Suprapubic skin (tissue), 4 donors: ENCODE measurements around the gene ZNF536.

Source experiments
- EP300 ChIP-seq: sonication (generic); formaldehyde crosslinking; IDR thresholded peaks from one replicate; pipeline ENCODE4 v1.6.1; 2017; ENCODE audit warnings: antibody characterized with exemption
- POLR2A ChIP-seq, 2 donors: fragments of 450-650 bp; IDR thresholded peaks; one replicate each; pipeline ENCODE4 v1.6.1; 2017; ENCODE audit warnings: antibody characterized with exemption in 2 of 2, mild to moderate bottlenecking in 2 of 2, moderate library complexity in 2 of 2
- POLR2AphosphoS5 ChIP-seq, 3 donors: sonication (generic); formaldehyde crosslinking; IDR thresholded peaks; one replicate each; pipeline ENCODE4 v1.6.1; 2017; ENCODE audit warnings: antibody characterized with exemption in 3 of 3
- TF ChIP-seq, protein P1 (sequence below), 2 donors: fragments of 200-600 bp in 1 of 2; fragments of 450-650 bp in 1 of 2; sonication (generic) in 1 of 2; IDR thresholded peaks; one replicate each; pipeline ENCODE4 v1.5.1; 2016 to 2019; ENCODE audit warnings: antibody characterized with exemption in 2 of 2, mild to moderate bottlenecking in 1 of 2, moderate library complexity in 1 of 2

DNA sequence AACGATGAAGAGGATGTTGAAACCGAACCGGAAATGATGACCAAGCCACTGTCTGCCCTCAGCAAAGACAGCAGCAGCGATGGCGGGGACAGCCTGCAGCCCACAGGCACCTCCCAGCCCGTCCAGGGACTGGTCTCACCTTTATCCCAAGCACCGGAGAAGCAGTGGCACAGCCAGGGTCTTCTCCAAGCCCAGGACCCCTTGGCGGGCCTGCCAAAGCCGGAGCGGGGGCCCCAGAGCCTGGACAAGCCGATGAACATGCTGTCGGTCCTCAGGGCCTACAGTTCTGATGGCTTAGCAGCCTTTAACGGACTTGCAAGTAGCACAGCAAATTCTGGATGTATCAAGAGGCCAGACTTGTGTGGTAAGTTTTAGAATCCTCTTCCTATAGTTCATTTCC lies 177.0 kb downstream of the ZNF536 start:
- TF ChIP-seq, protein P1, sequence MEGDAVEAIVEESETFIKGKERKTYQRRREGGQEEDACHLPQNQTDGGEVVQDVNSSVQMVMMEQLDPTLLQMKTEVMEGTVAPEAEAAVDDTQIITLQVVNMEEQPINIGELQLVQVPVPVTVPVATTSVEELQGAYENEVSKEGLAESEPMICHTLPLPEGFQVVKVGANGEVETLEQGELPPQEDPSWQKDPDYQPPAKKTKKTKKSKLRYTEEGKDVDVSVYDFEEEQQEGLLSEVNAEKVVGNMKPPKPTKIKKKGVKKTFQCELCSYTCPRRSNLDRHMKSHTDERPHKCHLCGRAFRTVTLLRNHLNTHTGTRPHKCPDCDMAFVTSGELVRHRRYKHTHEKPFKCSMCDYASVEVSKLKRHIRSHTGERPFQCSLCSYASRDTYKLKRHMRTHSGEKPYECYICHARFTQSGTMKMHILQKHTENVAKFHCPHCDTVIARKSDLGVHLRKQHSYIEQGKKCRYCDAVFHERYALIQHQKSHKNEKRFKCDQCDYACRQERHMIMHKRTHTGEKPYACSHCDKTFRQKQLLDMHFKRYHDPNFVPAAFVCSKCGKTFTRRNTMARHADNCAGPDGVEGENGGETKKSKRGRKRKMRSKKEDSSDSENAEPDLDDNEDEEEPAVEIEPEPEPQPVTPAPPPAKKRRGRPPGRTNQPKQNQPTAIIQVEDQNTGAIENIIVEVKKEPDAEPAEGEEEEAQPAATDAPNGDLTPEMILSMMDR (IDR thresholded peaks at IDR 0.05), result no peak
- TF ChIP-seq POLR2A (IDR thresholded peaks at IDR 0.05), result no peak
- TF ChIP-seq EP300, result no peak
- no peak for TF ChIP-seq POLR2AphosphoS5 (IDR thresholded peaks at IDR 0.05)
